Gastrocnemius medialis (tissue), 4 donors: ENCODE measurements around the gene GRIP2. TPM values are rescaled to one million over a fixed set of nuclear protein-coding genes. Genes with fewer than 3 reads are reported as not detected.

ENCODE experiments used
- ATAC-seq, 2 donors: fragments of 150-250 bp; one replicate each; pipeline ENCODE4 v1.9.1; 2016
- DNase-seq, 2 donors: peaks; one replicate each; pipeline ENCODE4 v3.0.0-alpha.2; 2019
- H3K27ac ChIP-seq, 4 donors: fragments of 200-600 bp; sonication (generic); 1 replicate in 1 of 4; 2 replicates in 3 of 4; pipeline ENCODE4 v1.5.1; 2016 to 2018; ENCODE audit warnings: mild to moderate bottlenecking in 2 of 4, moderate library complexity in 1 of 4
- H3K27me3 ChIP-seq, 3 donors: fragments of 200-600 bp; sonication (generic) in 2 of 3; 1 replicate in 1 of 3; 2 replicates in 2 of 3; pipeline versions ENCODE4 v1.5.1 to v1.6.0; 2016 to 2019; ENCODE audit warnings: mild to moderate bottlenecking in 1 of 3, moderate library complexity in 1 of 3
- H3K36me3 ChIP-seq, 2 donors: fragments of 200-600 bp; sonication (generic) in 1 of 2; one replicate each; pipeline ENCODE4 v1.5.1; 2017 to 2018
- H3K4me1 ChIP-seq, 2 donors: fragments of 200-600 bp; sonication (generic) in 1 of 2; one replicate each; pipeline ENCODE4 v1.5.1; 2016 to 2017; ENCODE audit warnings: mild to moderate bottlenecking in 2 of 2
- H3K4me3 ChIP-seq, 4 donors: fragments of 200-600 bp; sonication (generic) in 3 of 4; 1 replicate in 1 of 4; 2 replicates in 3 of 4; pipeline ENCODE4 v1.5.1; 2016 to 2019; ENCODE audit warnings: mild to moderate bottlenecking in 2 of 4
- H3K9me3 ChIP-seq, 3 donors: fragments of 200-600 bp; sonication (generic) in 2 of 3; 1 replicate in 1 of 3; 2 replicates in 2 of 3; pipeline ENCODE4 v1.5.1; 2016 to 2019
- CTCF ChIP-seq, 5 experiments: fragments of 450-650 bp in 3 of 5; fragments of 200-600 bp in 2 of 5; sonication (generic) in 2 of 5; IDR thresholded peaks in 4 of 5; conservative IDR thresholded peaks in 1 of 5; 1 replicate in 4 of 5; 2 replicates in 1 of 5; pipeline ENCODE4 v1.5.1; 2016 to 2019; ENCODE audit warnings: antibody characterized with exemption in 5 of 5, mild to moderate bottlenecking in 3 of 5, moderate library complexity in 3 of 5
- POLR2A ChIP-seq, 2 donors: fragments of 450-650 bp; IDR thresholded peaks; one replicate each; pipeline ENCODE4 v1.6.1; 2017; ENCODE audit warnings: antibody characterized with exemption in 2 of 2, mild to moderate bottlenecking in 2 of 2, moderate library complexity in 2 of 2
- in situ Hi-C, 4 donors: fragments of 200-750 bp; cut with MboI; loops; one replicate each; pipeline versions ENCODE4 v1.15.0 to v1.8.0; 2017; ENCODE audit warnings: low sequenced_read_pairs in 4 of 4
- intact Hi-C: fragments of 100-400 bp; cut with DNase I; formaldehyde crosslinking; loops from one replicate; pipeline ENCODE4 v1.15.1; 2023; ENCODE audit warnings: low total_unique reads
- total RNA-seq, 4 donors: library from RNA; depleted of rRNA; stranded (reverse); fragments of >200 nt; gene quantifications; one replicate each; pipeline versions ENCODE4 v1.1.0 to v1.2.3, GENCODE V29; 2016

The GRIP2 gene
- total RNA-seq, 4 donors from 2014 or later, result 2.8 to 12.6 (median 4.6) TPM

- TF ChIP-seq POLR2A (IDR thresholded peaks at IDR 0.05), result no peak
- TF ChIP-seq CTCF (IDR thresholded peaks at IDR 0.05 in 4 of 5, conservative IDR thresholded peaks at IDR 0.05 in 1 of 5), result no peak
- DNase-seq (no peak), ATAC-seq (no peak)
- Histone ChIP-seq H3K27ac (no peak overlapping the region), H3K9me3 (no peaks in the 10 kb centered on the region), H3K4me1 (peaks cover 9 to 11% of the 10 kb centered on the region in 2 donors), H3K36me3 (no peaks in the 10 kb centered on the region), H3K4me3 (no peak overlapping the region), H3K27me3 (no peaks in the 10 kb centered on the region)
- intact Hi-C loops (no loop called here), in situ Hi-C loops (no loop called here)
Observed at GRCh38 chr3:14583548-14584091, 43.5 kb upstream of the GRIP2 start.

DNA sequence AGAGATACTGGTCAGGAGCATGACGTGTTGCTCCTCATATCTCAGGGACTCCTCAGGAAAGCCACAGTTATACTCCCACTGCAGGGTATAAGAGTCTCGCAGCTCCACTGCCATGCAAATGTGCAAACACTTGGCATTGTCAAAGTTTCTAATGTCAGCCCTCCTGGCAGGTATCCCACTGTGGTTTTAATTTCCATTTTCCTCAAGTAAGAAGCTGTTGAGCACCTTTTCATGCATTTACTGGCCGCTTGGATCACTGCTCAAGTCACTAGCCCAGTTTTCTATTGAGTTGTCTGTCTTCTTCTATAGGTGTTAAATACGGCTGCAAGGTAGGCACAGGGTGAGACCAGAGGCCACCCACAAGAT is 41.9 kb upstream of the GRIP2 start:
- Histone ChIP-seq H3K4me3 (no peak overlapping the region), H3K4me1 (peaks cover 9 to 11% of the 10 kb centered on the region in 2 donors), H3K36me3 (no peaks in the 10 kb centered on the region), H3K9me3 (no peaks in the 10 kb centered on the region), H3K27me3 (no peaks in the 10 kb centered on the region), H3K27ac (no peak overlapping the region)
- intact Hi-C loops, result no loop called here
- DNase-seq (no peak), ATAC-seq (no peak)
- in situ Hi-C loops, result no loop called here
- TF ChIP-seq CTCF (IDR thresholded peaks at IDR 0.05 in 4 of 5, conservative IDR thresholded peaks at IDR 0.05 in 1 of 5), result no peak
- no peak for TF ChIP-seq POLR2A (IDR thresholded peaks at IDR 0.05)

GRCh38 chr3:14581334-14582044 is 41.3 kb upstream of the GRIP2 start:
- H3K4me1 ChIP-seq, result peaks cover 9 to 11% of the 10 kb centered on the region in 2 donors
- H3K27me3 ChIP-seq, result no peaks in the 10 kb centered on the region
- no peaks in the 10 kb centered on the region for H3K36me3 ChIP-seq
- TF ChIP-seq CTCF (IDR thresholded peaks at IDR 0.05 in 4 of 5, conservative IDR thresholded peaks at IDR 0.05 in 1 of 5) (no peak), POLR2A (IDR thresholded peaks at IDR 0.05) (no peak)
- in situ Hi-C loops (no loop called here), intact Hi-C loops (no loop called here)
- DNase-seq, result peak in 1 of 2 donors; percentile 30
- no peak overlapping the region for H3K4me3 ChIP-seq
- H3K9me3 ChIP-seq, result no peaks in the 10 kb centered on the region
- H3K27ac ChIP-seq, result no peak overlapping the region
- ATAC-seq, result peak; percentile 83 to 86

GRCh38 chr3:14577897-14578296 is 37.8 kb upstream of the GRIP2 start:
- peaks cover 9 to 11% of the 10 kb centered on the region in 2 donors for H3K4me1 ChIP-seq
- TF ChIP-seq POLR2A (IDR thresholded peaks at IDR 0.05), result no peak
- no peak for TF ChIP-seq CTCF (IDR thresholded peaks at IDR 0.05 in 4 of 5, conservative IDR thresholded peaks at IDR 0.05 in 1 of 5)
- no peak overlapping the region for H3K27ac ChIP-seq
- no peaks in the 10 kb centered on the region for H3K27me3 ChIP-seq
- intact Hi-C loops (no loop called here), in situ Hi-C loops (no loop called here)
- no peak overlapping the region for H3K4me3 ChIP-seq
- no peaks in the 10 kb centered on the region for H3K9me3 ChIP-seq
- ATAC-seq, result no peak
- no peaks in the 10 kb centered on the region for H3K36me3 ChIP-seq
- no peak for DNase-seq
